B cell (primary cell): ENCODE data around the gene STAMBPL1. TPM values are rescaled to one million over a fixed set of nuclear protein-coding genes. Genes with fewer than 3 reads are reported as not detected.

ENCODE experiments used
- ATAC-seq: fragments of 200-7000 bp; cut with Tn5 transposase; one replicate; pipeline ENCODE4 v1.10.0; 2021; ENCODE audit warnings: low read depth, mild to moderate bottlenecking, moderate number of reproducible peaks, moderate library complexity
- CTCF ChIA-PET: fragments of 350-600 bp; sonication (Branson Sonifier 250); formaldehyde crosslinking; loops from one replicate; lab custom pipeline; 2021; ENCODE audit warnings: antibody characterized with exemption, inconsistent platforms; lab: Charles Lee
- POLR2A ChIA-PET: fragments of 350-600 bp; sonication (Branson Sonifier 250); formaldehyde crosslinking; loops from one replicate; lab custom pipeline; 2021; ENCODE audit warnings: antibody characterized with exemption; lab: Charles Lee
- DNase-seq: peaks from one replicate; pipeline ENCODE4 v3.0.0; 2013
- H2AFZ ChIP-seq: 2 replicates; pipeline ENCODE4 v1.6.1; 2012; ENCODE audit warnings: mild to moderate bottlenecking, low read depth, low read length; ENCODE audit not compliant: insufficient read depth, poor library complexity, severe bottlenecking
- H3K27ac ChIP-seq, 2 donors: 1 replicate in 1 of 2; 2 replicates in 1 of 2; pipeline ENCODE4 v1.5.1; 2012 to 2013; ENCODE audit warnings: low read length in 2 of 2, mild to moderate bottlenecking in 2 of 2, moderate library complexity in 1 of 2
- H3K27me3 ChIP-seq, 4 experiments: fragments of 200-600 bp in 1 of 4; sonication (generic) in 1 of 4; replicated peaks in 1 of 4; 1 replicate in 2 of 4; 2 replicates in 2 of 4; pipeline versions ENCODE4 v1.6.1 to v1.7.0; 2013 to 2016; ENCODE audit warnings: low read length in 3 of 4, mild to moderate bottlenecking in 2 of 4, mixed read lengths in 1 of 4, moderate library complexity in 1 of 4; ENCODE audit not compliant: insufficient read depth in 4 of 4, control insufficient read depth in 3 of 4; ENCODE audit errors: control extremely low read depth in 1 of 4
- H3K36me3 ChIP-seq, 2 experiments: replicated peaks in 1 of 2; 1 replicate in 1 of 2; 2 replicates in 1 of 2; pipeline versions ENCODE4 v1.6.1 to v1.7.1; 2013; ENCODE audit warnings: low read length in 1 of 2; ENCODE audit not compliant: insufficient read depth in 2 of 2, control insufficient read depth in 1 of 2; ENCODE audit errors: control extremely low read depth in 1 of 2, extremely low read depth in 1 of 2
- H3K4me1 ChIP-seq, 2 donors: fragments of 200-600 bp in 1 of 2; sonication (generic) in 1 of 2; 1 replicate in 1 of 2; 2 replicates in 1 of 2; pipeline versions ENCODE4 v1.5.1 to v1.6.1; 2013 to 2017; ENCODE audit warnings: low read length in 2 of 2; ENCODE audit not compliant: control insufficient read depth in 2 of 2, insufficient read depth in 2 of 2
- H3K4me2 ChIP-seq: replicated peaks from 2 replicates; pipeline ENCODE3; 2012; ENCODE audit warnings: mild to moderate bottlenecking, low read depth, low read length; ENCODE audit not compliant: poor library complexity, severe bottlenecking
- H3K4me3 ChIP-seq, 5 experiments: fragments of 200-600 bp in 1 of 5; sonication (generic) in 1 of 5; 1 replicate in 3 of 5; 2 replicates in 2 of 5; pipeline versions ENCODE4 v1.5.1 to v1.7.0; 2011 to 2016; ENCODE audit warnings: low read length in 4 of 5, mild to moderate bottlenecking in 4 of 5, low read depth in 2 of 5, control low read depth in 1 of 5, moderate library complexity in 1 of 5; ENCODE audit not compliant: insufficient read depth in 1 of 5; ENCODE audit errors: control extremely low read depth in 1 of 5, extremely low read depth in 1 of 5
- H3K79me2 ChIP-seq: fragments of 200-600 bp; sonication (generic); one replicate; pipeline ENCODE4 v1.6.0; 2016; ENCODE audit warnings: low read length; ENCODE audit not compliant: control insufficient read depth, insufficient read depth
- H3K9ac ChIP-seq: fragments of 200-600 bp; sonication (generic); 2 replicates; pipeline ENCODE4 v1.6.1; 2017; ENCODE audit warnings: mild to moderate bottlenecking, low read length, moderate library complexity
- H3K9me3 ChIP-seq, 3 donors: one replicate each; pipeline versions ENCODE4 v1.6.1 to v1.7.1; 2013; ENCODE audit warnings: low read length in 2 of 3; ENCODE audit not compliant: control insufficient read depth in 2 of 3, insufficient read depth in 1 of 3; ENCODE audit errors: control extremely low read depth in 1 of 3
- H4K20me1 ChIP-seq: 2 replicates; pipeline ENCODE4 v1.6.0; 2012; ENCODE audit warnings: mild to moderate bottlenecking, low read length; ENCODE audit not compliant: insufficient read depth, control insufficient read depth, poor library complexity, severe bottlenecking
- H3K27ac Mint-ChIP-seq: one replicate; pipeline ENCODE4 v1.8.0; 2021; ENCODE audit warnings: mixed read lengths
- H3K27me3 Mint-ChIP-seq: one replicate; pipeline ENCODE4 v1.8.0; 2021; ENCODE audit warnings: mixed read lengths
- H3K4me1 Mint-ChIP-seq: one replicate; pipeline ENCODE4 v1.8.0; 2021; ENCODE audit warnings: mixed read lengths
- H3K4me3 Mint-ChIP-seq: one replicate; pipeline ENCODE4 v1.8.0; 2021; ENCODE audit warnings: mixed read lengths
- H3K9me3 Mint-ChIP-seq: one replicate; pipeline ENCODE4 v1.8.0; 2022; ENCODE audit warnings: mixed read lengths; ENCODE audit not compliant: insufficient read depth
- CTCF ChIP-seq: fragments of 200-600 bp; IDR thresholded peaks from one replicate; pipeline ENCODE4 v1.8.0; 2022; ENCODE audit warnings: antibody characterized with exemption, mild to moderate bottlenecking
- EZH2 ChIP-seq: IDR thresholded peaks from 2 replicates; pipeline ENCODE4 v1.6.1; 2012; ENCODE audit warnings: borderline replicate concordance, low read depth, mild to moderate bottlenecking, moderate library complexity, low read length; ENCODE audit not compliant: insufficient read depth, poor library complexity, severe bottlenecking
- WGBS: methylation state at CpG from one replicate; pipeline ENCODE4 v1.1.5; 2013; ENCODE audit warnings: missing lambda C conversion rate; ENCODE audit not compliant: insufficient coverage; 5-methylcytosine and 5-hydroxymethylcytosine counted together
- intact Hi-C: fragments of 100-400 bp; cut with micrococcal nuclease; formaldehyde crosslinking; loops from one replicate; pipeline ENCODE4 v1.10.0; 2022
- polyA plus RNA-seq: library from polyadenylated mRNA; depleted of rRNA; stranded (reverse); fragments of >200 nt; gene quantifications from 2 replicates; pipeline ENCODE4 v1.2.3, GENCODE V29; 2012
- total RNA-seq, 2 donors: library from RNA; stranded (reverse); fragments of 120-200 nt in 1 of 2; gene quantifications; 1 replicate in 1 of 2; 2 replicates in 1 of 2; pipeline versions ENCODE4 v1.2.3 to v1.2.4, GENCODE V29; 2013 to 2022

The STAMBPL1 gene
- total and polyA plus RNA-seq, 2 donors (not counting 1 experiment from before 2014, with no cell fraction given), result 50.3 to 64.2 TPM

GRCh38 chr10:88908194-88908593, 28.1 kb downstream of the STAMBPL1 start:
- POLR2A ChIA-PET, result no interaction called here
- TF ChIP-seq CTCF (no peak), EZH2 (no peak)
- ATAC-seq (no peak), DNase-seq (no peak)
- H3K79me2 ChIP-seq, result peaks cover 3% of the 10 kb centered on the region
- H3K4me3 ChIP-seq, result no peak overlapping the region
- Mint-ChIP-seq H3K4me3 (no peak overlapping the region), H3K27me3 (no peaks in the 10 kb centered on the region), H3K4me1 (peaks cover under 1% of the 10 kb centered on the region), H3K27ac (no peak overlapping the region), H3K9me3 (no peaks in the 10 kb centered on the region)
- intact Hi-C loops, result no loop called here
- H3K27me3 ChIP-seq, result no peaks in the 10 kb centered on the region
- no CpG with 5 or more reads among the region's 4 CpGs for WGBS
- CTCF ChIA-PET, result interaction anchor here (1.4 to 4.0 kb wide), 3 partner anchors 25 to 310 kb away, joined by 4 to 32 read pairs (median 4); no protein-coding TSS in a partner anchor
- no peak overlapping the region for H3K9ac ChIP-seq
- H3K9me3 ChIP-seq, result no peaks in the 10 kb centered on the region
- peaks cover 15 to 73% of the 10 kb centered on the region in 2 experiments for H3K36me3 ChIP-seq
- H4K20me1 ChIP-seq, result no peaks in the 10 kb centered on the region
- H2AFZ ChIP-seq, result no peak overlapping the region
- no peak overlapping the region for H3K4me2 ChIP-seq
- no peaks in the 10 kb centered on the region for H3K4me1 ChIP-seq
- no peak overlapping the region for H3K27ac ChIP-seq

GRCh38 chr10:88911116-88911515, 31.1 kb downstream of the STAMBPL1 start:
- Mint-ChIP-seq H3K4me3 (no peak overlapping the region), H3K4me1 (no peaks in the 10 kb centered on the region), H3K27me3 (no peaks in the 10 kb centered on the region), H3K27ac (no peak overlapping the region), H3K9me3 (no peaks in the 10 kb centered on the region)
- Histone ChIP-seq H3K9ac (no peak overlapping the region), H3K4me1 (no peaks in the 10 kb centered on the region), H3K9me3 (no peaks in the 10 kb centered on the region), H3K27ac (no peak overlapping the region), H3K4me3 (no peak overlapping the region), H3K79me2 (no peaks in the 10 kb centered on the region), H3K36me3 (peaks cover 11 to 67% of the 10 kb centered on the region in 2 experiments), H3K27me3 (no peaks in the 10 kb centered on the region), H3K4me2 (no peak overlapping the region), H4K20me1 (no peaks in the 10 kb centered on the region), H2AFZ (no peak overlapping the region)
- ChIA-PET CTCF (interaction anchor here (1.0 to 2.1 kb wide), 3 partner anchors 10 to 75 kb away, joined by 4 to 16 read pairs (median 5); no protein-coding TSS in a partner anchor), POLR2A (no interaction called here)
- intact Hi-C loops, result no loop called here
- TF ChIP-seq CTCF, result no peak
- TF ChIP-seq EZH2, result no peak
- 100% methylated on average over 1 of the region's 1 CpG for WGBS
- ATAC-seq (no peak), DNase-seq (no peak)
